GM19468 (cell line): ENCODE data around the gene ERICH4.
"Not testable (repeated sequence)": the region's sequence is repeated elsewhere in the genome, so short reads cannot be mapped to it uniquely, and the experiment has no call there.

Experiments
- ATAC-seq: cut with Tn5 transposase; IDR thresholded peaks from one replicate; pipeline ENCODE4 v1.9.1; 2021; ENCODE audit warnings: mild to moderate bottlenecking, moderate library complexity, moderate number of reproducible peaks; ENCODE audit not compliant: unreplicated experiment; ENCODE audit errors: extremely low read depth

Gene ERICH4

DNA sequence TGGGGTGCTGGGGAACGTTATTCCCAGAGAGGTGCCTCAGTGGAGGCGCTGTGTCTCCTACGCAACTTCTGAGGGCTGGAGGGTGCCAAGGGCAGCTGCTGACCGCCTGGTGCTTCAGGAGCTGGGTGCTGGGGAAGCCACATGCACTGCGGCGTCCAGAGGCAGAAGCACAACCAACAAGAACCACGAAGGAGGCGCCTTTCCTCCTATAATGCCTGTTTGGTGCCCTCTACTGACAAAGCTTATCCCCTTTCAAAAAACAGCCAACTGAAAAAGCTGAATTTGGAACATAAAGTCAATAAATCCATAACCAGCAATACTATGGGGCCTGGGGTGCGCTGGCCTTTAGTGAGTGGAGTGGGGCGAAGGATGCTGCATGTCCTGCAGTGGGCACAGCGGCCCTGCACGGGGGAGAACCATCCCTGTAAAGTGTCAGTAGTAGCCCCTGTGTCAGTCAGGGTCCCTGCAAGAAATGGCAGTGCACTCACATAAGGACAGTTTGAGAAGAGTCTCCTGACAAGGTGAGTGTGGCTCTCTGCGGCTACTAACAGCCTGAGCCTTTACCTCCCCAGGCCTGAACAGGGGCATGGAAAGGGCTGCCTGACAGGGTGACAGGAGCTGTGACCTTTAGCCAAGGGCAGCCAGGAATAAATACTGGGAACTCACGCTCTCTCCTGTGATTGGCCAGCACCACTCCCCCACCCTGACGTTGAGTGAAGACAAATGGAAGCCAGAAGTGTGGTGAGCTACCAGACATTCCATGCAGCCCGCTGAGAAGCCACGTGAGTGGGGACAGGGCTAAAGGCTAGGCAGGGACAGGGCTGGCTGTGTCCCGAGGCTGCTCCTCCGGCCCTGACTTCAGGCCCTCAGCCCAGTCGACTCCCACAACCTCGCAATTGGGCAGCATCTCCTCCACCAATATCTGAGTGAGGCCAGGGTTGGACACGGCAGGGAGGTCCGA, 11.2 kb upstream of the ERICH4 start:
- ATAC-seq = no peak

DNA sequence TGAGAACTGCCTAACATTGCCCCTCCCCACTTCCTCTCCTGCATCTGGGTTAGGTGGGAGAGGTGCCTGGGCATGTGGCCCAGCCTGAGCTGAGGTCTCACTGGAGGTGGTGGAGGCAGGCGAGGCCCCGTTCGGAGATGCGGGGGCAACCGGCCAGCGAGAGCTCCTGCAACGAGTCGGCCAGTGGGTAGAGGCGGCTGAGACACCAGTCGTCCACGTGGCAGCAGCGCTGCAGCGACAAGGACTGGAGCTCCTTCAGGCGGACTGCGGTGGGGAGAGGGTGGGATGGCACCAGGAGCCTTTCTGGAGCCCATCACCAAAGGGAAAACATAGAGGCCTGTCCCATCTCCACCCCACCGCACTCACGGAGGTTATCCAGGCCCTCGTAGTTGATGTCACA, 9.8 kb upstream of the ERICH4 start:
- ATAC-seq = no peak

DNA sequence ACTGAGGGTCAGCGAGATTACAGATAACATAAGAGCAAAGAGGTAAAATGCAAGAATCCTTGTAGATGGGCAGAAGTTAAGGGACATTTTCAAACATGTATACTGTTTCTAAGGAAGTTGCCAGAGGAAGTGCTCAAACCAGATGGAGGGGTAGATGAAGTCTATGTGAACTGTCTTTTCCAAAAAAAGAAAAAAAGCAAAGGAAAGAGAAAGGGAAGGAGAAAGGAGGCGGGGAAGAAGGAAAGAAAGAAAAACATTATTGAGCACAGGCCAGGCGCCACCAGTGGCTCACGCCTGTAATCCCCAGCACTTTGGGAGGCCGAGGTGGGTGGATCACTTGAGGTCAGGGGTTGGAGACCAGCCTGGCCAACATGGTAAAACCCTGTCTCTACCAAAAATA, 8.5 kb upstream of the ERICH4 start:
- ATAC-seq = no peak

DNA sequence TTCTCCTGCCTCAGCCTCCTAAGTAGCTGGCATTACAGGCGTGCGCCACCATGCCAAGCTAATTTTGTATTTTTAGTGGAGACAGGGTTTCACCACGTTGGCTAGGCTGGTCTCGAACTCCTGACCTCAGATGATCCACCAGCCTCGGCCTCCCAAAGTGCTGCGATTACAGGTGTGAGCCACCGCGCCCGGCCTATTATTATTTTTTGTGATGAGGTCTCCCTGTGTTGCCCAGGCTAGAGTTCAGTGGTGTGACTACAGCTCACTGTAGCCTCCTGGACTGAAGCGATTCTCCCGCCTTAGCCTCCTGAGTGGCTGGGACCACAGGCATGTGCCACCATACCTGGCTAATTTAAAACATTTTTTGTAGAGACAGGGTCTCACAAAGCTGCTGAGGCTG, 7.6 kb upstream of the ERICH4 start:
- ATAC-seq = not testable (repeated sequence)

DNA sequence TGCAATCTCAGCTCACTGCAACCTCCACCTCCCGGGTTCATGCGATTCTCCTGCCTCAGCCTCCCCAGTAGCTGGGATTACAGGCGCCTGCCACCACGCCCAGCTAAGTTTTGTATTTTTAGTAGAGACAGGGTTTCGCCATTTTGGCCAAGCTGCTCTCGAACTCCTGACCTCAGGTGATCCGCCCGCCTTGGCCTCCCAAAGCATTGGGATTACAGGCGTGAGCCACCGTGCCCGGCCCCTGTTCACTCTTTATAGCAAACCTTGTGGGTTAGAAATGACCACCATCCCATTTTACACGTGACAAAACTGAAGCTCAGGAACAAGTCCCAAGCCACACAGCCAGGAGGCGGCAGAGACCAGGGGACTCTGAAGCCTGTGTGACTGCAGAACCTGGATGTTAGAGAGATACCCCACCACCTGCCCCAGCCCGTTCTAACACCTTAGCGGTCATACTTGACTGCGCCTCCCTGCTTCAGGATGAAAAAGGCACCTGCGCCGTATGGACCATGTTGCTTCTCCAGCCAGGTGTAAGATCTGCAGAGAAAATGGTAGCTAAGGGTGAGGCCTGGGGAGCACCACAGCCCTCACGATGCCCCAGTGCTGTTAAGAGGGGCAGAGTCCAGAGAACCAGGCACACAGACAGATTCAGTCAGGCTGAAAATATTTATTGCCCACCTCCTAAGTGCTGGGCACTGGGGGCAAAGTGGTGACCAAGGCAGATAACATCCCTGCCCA, 6.9 kb upstream of the ERICH4 start:
- ATAC-seq = no peak

DNA sequence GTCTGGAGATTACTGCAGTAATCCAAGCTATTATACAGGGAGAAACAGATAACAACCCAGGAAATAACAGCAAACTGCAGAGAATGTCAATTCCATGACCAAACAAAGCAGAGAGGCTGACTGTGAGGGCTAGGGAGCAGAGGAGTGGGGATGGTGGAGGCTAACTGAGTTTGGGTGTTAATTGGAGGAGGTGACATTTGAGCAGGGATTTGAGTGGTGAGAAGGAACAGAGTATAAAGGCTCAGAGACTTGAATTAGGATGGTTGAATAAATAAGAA, 6.3 kb upstream of the ERICH4 start:
- ATAC-seq = no peak

DNA sequence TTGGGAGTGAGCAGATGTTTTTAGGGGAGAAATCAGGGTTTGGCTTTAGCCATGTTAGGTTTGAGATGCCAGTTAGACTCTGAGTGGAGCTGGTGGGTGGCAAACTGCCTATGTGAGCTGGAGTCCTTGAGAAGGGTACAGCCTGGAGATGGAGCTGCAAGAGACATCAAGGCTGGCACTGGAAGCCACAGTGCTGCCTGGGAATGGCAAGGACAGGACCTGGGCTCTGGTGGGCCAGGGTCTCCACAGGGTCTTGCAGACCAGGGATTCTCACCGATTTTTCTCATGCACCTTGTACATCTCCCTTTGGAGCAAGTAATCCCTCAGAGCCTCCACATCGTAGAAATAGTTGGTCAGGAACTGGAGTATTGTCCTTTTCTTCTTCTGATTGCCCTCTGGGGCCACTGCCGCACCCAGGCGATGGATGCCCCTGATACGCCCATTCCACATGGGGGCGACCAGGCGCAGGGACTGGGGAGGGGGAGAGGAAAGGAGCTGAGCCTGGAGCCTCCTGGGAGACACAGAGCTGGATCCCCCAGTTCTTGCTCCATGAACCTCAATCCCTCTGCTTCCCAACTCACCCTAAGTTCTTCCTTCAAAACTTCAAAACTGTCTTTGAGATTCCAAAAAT, 4.9 kb upstream of the ERICH4 start:
- no peak for ATAC-seq

DNA sequence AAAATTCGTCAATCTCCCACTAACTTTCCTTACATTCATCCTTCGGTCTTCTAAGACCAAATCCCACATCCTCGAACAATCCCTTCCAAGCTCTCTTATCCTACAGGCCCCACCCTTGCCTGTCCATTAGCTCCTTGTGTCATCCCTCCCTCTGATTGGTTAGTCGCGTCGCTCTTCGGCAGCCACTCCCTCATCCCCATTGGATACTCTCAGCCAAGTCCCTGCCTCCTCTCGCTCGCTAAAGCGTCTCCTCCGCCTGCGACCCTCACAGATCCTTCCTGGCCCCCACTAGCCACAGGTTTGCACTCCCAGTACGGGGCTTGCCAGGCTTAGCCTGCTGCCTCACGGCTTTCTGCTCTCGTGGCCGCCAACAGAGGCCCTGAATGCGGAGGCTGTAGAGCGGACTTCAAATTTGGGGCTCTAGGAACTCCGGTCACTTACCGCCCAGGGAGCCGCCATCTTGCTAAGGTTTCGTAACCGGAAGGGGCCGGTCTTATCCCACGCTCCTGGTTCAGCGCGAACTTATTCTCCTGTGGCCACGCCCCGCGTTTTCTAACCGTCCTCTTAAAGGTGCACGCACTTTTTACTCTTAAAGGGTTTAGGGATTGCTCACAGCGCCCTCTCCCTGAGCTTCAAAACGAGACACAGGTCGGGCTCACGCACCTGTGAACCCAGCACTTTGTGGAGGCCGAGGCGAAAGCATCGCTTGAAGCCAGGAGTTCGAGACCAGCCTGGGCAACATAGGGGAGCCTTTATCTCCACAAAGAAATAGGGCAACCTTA, 3.3 kb upstream of the ERICH4 start, which contains the start of gene DMAC2:
TSS of gene DMAC2 (minus strand) at position 472 of the 782 bp plus-strand sequence. CDS start at position 459, 13 bp downstream.
- peak; percentile 19 for ATAC-seq

DNA sequence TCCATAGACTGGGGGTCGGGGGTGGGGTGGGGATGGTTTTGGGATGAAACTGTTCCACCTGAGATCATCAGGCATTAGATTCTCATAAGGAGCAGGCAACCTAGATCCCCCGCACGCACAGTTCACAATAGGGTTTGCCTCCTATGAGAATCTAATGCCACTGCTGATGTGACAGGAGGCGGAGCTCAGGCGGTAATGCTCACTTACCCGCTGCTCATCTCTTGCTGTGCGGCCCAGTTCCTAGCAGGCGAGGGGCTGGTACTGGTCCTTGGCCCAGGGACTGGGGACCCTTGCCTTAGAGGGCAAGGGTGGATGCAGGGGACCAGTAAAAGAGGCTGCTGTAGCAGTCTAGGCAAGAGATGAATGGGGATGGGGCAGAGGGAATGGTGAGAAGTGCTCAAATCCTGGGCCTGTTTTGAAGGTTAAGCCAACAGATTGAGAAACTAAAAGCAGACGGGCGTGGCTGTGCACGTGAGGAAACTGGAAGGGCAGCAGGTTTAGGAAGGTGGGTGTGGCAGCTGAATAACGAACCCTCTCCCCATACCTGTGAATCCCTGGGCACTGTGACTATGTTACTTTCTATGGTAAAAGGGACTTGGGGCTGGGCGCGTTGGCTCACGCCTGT, 1.5 kb upstream of the ERICH4 start:
- ATAC-seq = no peak

DNA sequence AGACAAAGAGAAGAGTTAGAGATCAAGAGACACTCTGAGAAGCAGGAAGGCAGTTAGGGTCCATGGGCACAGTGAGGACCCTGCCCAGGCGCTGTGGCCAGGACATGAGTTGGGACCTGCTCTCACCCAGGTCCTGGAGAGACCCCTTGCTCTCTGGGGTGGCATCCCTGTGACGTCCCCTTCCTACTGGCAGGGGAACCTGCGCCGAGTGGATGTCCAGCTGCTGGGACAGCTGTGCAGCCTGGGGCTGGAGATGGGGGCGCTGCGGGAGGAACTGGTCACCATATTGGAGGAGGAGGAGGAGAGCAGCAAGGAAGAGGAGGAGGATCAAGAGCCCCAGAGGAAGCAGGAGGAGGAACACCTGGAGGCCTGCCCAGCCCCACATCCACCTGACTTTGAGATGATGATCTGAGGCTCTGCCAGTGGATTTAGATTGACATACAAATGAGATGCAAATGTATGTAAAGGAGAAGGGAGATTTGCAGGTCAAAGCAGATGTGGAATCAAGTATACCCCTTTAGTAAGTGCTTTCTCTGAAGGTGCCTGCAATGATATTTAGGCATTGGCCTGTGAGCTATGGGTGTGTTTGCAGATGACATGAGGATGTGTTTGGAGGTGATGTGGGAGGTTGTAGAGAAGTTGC, 978 bp downstream of the ERICH4 start:
- ATAC-seq = no peak

DNA sequence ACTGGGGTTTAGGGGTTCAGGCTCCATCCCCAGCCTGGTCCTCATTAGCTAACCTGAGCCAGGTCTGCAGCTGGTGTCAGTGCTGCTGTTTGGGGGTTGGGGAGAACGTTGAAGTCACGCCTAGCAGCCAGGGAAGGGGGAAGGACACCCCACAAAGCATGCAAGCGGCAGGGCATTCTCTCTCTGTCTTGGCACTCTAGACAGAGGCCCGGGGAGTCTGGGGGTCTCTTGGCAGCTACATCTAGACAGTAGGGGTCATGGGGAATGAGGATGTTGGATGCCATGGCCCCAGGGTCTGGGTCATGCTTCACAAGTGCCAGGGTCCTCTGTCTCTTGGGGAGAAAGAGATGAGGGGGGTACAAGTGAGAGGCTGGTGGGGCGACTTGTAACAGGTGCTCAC, 2.6 kb downstream of the ERICH4 start:
- no peak for ATAC-seq

DNA sequence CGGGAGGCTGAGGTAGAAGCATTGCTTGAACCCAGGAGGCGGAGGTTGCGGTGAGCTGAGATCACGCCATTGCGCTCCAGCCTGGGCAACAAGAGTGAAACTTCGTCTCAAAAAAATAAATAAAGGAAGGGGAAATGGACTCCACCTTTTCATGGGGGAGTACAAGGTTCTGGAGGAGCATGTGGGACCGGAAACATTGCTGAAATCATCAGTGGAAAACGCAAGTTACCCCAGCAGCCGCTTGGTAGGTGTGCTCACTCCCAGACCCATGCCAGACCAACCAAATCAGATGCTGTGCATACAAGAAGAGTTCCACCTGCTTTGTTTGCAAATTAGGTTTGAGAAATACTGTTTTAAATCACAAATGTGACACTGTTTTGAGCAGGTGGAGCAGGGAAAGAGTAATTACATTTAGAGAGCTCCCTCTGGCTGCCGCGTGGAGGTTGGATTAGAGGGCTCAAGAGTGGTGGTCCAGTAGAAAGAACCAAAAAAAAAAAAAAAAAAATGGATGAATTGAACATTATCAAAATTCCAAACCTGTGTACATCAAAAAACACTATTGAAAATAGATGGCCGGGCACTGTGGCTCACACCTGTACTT, 4.9 kb downstream of the ERICH4 start:
- no peak for ATAC-seq

DNA sequence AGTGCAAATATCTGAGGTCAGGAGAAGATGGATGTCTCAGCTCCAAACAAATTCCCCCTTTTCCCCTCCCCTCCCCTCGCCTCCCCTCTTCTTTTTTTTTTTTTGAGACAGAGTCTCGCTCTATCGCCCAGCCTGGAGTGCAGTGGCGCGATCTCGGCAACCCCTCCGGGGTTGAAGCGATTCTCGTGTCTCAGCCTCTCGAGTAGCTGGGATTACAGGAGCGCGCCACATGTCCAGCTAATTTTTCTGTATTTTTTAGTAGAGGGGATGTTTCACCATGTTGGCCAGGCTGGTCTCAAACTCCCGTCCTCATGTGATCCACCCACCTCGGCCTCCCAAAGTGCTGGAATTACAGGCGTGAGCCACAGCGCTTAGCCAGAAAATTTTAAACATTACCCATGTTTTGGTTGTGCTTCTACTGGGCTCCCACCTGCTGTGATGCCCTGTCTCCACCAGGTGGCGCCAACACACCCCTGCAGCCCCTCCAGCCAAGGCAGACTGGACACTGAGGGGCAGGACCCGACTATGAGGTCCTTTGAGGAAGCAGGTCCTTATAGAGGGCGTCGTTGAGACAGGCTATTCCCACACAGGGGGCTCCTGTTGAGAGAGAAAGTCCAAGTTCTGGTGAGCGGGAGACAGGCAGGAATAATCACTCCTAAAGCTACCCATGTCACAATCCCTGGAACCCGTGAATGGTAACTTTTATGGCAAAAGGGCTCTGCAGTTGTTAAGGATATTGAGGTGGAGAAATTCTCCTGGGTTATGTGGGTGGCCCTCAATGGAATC, 6.3 kb downstream of the ERICH4 start:
- ATAC-seq = no peak

DNA sequence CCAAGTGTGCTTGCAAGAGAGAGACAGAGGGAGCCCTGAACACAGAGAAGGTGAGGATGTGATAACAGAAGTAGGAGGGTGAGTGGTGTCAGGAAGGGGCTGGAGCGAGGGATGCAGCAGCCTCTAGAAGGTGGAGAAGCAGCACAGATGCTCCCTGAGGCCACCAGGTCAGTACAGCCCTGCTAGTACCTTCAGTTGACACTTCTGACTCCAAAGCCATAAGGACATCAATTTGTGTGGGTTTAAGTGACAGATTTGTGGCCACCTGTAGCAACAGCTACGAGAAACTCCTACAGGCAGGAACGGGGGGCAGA, 6.9 kb downstream of the ERICH4 start:
- no peak for ATAC-seq

DNA sequence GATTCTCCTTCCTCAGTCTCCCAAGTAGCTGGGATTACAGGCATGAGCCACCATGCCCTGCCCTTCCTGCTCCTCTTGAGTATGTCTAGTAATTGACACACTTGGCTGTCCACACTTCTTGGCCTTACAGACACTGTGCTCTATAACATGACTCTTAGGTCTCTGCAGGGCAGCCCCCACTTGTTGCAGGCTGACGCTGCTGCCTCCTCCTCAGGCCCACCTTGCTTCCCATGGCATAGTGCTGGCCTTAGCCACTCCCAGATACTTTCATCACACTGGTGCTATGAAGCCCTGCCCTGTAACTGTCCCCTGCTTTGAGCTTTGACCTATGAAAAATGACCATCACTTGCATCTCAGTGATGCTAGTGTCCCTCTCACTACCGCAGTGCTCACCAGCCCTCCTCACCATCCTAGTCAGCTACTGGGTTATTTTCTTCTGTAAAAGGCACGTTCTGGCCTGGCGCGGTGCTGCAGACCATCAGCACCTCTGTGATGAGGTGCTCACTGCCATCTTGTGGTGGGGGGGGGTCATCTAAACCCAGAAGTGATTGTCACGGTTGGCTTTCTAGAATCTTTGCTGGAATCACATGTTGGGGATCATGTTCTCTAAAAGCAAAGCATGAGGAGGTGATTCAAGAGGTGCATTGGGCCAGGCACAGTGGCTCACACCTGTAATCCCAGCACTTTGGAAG, 9.8 kb downstream of the ERICH4 start:
- ATAC-seq = no peak

DNA sequence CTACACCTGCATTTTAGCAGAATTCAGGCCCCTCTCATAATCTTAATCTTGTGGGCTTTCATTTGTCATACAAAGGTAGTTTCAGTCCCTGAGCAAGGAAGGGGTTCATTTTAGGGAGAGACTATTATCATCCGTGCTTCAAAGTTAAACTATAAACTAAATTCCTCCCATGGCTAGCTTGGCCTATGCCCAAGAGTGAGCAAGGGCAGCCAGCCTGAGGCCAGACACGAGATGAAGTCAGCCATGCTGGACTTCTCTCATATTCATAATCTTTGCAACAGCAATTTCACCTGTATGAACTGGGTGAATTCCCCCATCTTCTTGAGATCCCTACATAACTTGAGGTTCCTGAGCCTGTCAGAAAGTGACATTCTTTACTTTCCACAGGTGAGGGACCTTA, 13.0 kb downstream of the ERICH4 start:
- ATAC-seq = no peak

DNA sequence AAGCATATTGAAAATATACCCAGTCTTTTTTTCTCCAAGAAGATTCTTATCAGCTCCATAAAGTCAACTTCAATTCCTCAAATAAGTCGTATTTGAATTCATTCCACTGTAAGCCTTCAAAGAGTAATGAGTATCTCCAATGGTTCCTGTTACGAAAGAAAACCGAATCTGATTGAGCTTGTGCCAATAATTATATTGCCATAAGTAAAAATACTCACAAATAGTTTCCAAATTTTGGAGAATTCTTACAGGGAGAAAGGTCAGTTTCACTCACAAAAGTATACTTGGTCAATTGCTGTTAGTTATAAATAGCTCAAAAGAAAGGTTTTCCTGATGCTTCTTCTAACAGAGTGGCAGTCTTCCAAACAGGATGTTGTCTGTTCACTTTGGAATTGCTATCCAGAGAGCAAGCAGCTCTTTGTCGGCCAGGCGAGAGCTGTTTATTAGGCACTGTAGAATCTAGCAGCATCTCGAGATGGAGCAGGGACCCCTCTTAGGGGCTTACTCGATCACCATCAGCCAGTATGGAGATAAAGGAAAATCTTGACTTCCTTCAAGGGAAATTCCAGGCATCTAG, 13.5 kb downstream of the ERICH4 start:
- no peak for ATAC-seq

DNA sequence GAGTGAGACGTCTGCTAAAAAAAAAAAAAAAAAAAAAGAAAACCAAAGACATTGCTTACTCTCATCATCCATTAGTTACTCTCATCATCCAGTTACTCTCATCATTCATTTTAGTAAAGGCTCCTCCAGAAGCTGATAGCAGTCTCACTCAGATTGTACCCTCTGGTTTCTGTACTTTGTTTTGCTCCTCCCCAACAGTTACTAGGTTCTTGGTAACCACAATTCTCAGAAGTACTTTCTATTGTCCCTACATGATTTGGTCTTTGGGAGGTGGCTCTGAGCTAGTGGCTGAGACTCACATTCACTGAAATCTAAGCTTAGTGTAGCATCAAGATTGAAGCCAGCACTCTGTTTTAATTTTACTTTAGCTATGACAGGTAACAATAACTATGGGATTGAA, 14.3 kb downstream of the ERICH4 start:
- ATAC-seq = no peak
